Activated T-helper 9 cell treated with anti-CD3 and anti-CD28 coated beads, Interleukin-2, amount 50 U/mL, for 16 hours (primary cell): ENCODE measurements around the gene ISOC2.

Source experiments
- DNase-seq: peaks from one replicate; pipeline ENCODE4 v3.0.0-alpha.2; 2020; ENCODE audit warnings: low read depth

Gene ISOC2

GRCh38 chr19:55477905-55478304, 16.5 kb upstream of the ISOC2 start:
- no peak for DNase-seq

- DNase-seq, result peak; percentile 97
Observed at GRCh38 chr19:55476100-55476775, 14.8 kb upstream of the ISOC2 start, which contains the start of gene ZNF628. TSS of gene ZNF628 (plus strand) at chr19:55476617. CDS start at chr19:55479911, 3,294 bp downstream.

GRCh38 chr19:55474269-55475265, 13.1 kb upstream of the ISOC2 start:
- DNase-seq, result no peak

GRCh38 chr19:55473225-55474012, 12.0 kb upstream of the ISOC2 start:
- no peak for DNase-seq

GRCh38 chr19:55472463-55472862, 11.0 kb upstream of the ISOC2 start:
- DNase-seq, result no peak

GRCh38 chr19:55471266-55471665, 9.8 kb upstream of the ISOC2 start:
- no peak for DNase-seq

GRCh38 chr19:55468054-55468393, 6.6 kb upstream of the ISOC2 start:
- DNase-seq, result no peak

GRCh38 chr19:55467236-55468053, 6.0 kb upstream of the ISOC2 start:
- peak; percentile 61 for DNase-seq

GRCh38 chr19:55466241-55466614, 4.8 kb upstream of the ISOC2 start:
- no peak for DNase-seq

- no peak for DNase-seq
Observed at GRCh38 chr19:55465460-55466240, 4.2 kb upstream of the ISOC2 start.

GRCh38 chr19:55464662-55465054, 3.2 kb upstream of the ISOC2 start, which contains the start of gene C19orf85:
TSS of gene C19orf85 (minus strand) at chr19:55464751. CDS start at chr19:55464554, 197 bp downstream.
- DNase-seq, result no peak

- no peak for DNase-seq
Observed at GRCh38 chr19:55464039-55464661, 2.7 kb upstream of the ISOC2 start.

- DNase-seq, result no peak
Observed at GRCh38 chr19:55463583-55464031, 2.2 kb upstream of the ISOC2 start.

GRCh38 chr19:55462722-55463121, 1.3 kb upstream of the ISOC2 start:
- no peak for DNase-seq

GRCh38 chr19:55461974-55462626, 658 bp upstream of the ISOC2 start:
- no peak for DNase-seq

- no peak for DNase-seq
Observed at GRCh38 chr19:55460670-55461258, 678 bp downstream of the ISOC2 start.

- no peak for DNase-seq
Observed at GRCh38 chr19:55459950-55460657, 1.3 kb downstream of the ISOC2 start.

GRCh38 chr19:55459551-55459949, 1.9 kb downstream of the ISOC2 start:
- DNase-seq, result no peak
